ENCODE data around the gene NCK2. TPM values are rescaled to one million over a fixed set of nuclear protein-coding genes. Genes with fewer than 3 reads are reported as not detected.

Gene NCK2
- polyA plus RNA-seq, 3 donors = 2.5 to 18.2 (median 7.6) TPM

DNA sequence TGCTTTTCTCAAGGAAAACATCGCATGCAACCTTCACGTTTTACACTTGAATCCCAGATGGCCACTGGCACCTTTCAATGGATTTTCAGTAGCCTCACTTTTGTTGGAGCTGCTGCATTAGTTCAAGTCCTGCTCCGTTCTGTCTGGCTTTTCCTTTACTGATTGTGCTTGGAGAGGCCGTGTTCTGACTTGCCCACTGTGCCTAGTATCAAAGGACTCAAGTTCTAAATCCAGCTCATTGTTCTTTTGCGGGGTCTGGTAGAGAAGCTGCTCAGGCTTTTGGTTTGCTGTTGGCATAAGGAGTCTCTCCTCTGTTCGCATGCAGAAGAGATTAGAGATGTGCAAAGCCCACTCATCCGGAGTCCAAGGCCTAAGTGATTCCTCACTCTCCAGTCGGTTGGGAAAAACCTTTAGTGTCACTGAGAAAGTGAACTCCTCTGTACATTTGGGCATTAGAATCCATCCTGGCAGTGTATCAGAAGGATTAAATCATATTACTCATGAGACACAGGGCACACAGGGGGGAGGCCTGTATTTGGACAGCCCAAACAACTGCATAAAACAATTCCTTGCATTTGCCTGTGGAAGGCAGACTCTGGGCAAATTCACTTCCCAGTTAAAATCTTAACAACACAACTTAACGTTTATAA is 69.7 kb downstream of the NCK2 start:
- Mint-ChIP-seq H3K9me3 (no peaks in the 10 kb centered on the region), H3K36me3 (peaks cover 23 to 25% of the 10 kb centered on the region in 2 donors), H3K27me3 (ENCODE audit: low read depth in 3 of 3) (no peaks in the 10 kb centered on the region), H3K27ac (no peak overlapping the region), H3K4me1 (peaks cover 4% of the 10 kb centered on the region), H3K4me3 (no peak overlapping the region)
- H3K79me2 ChIP-seq (ENCODE audit: insufficient read depth, low read length) = peaks cover 58% of the 10 kb centered on the region
- TF ChIP-seq, protein P1, sequence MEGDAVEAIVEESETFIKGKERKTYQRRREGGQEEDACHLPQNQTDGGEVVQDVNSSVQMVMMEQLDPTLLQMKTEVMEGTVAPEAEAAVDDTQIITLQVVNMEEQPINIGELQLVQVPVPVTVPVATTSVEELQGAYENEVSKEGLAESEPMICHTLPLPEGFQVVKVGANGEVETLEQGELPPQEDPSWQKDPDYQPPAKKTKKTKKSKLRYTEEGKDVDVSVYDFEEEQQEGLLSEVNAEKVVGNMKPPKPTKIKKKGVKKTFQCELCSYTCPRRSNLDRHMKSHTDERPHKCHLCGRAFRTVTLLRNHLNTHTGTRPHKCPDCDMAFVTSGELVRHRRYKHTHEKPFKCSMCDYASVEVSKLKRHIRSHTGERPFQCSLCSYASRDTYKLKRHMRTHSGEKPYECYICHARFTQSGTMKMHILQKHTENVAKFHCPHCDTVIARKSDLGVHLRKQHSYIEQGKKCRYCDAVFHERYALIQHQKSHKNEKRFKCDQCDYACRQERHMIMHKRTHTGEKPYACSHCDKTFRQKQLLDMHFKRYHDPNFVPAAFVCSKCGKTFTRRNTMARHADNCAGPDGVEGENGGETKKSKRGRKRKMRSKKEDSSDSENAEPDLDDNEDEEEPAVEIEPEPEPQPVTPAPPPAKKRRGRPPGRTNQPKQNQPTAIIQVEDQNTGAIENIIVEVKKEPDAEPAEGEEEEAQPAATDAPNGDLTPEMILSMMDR (IDR thresholded peaks at IDR 0.05) = no peak
- no peak overlapping the region for H3K4me2 ChIP-seq (replicated peaks; ENCODE audit: extremely low read depth, low read length, poor library complexity, severe bottlenecking)
- no peaks in the 10 kb centered on the region for H3K27me3 ChIP-seq (ENCODE audit: control insufficient read depth in 2 of 2, insufficient read depth in 2 of 2, low read length in 2 of 2)
- H3K36me3 ChIP-seq (replicated peaks in 1 of 2; ENCODE audit: control insufficient read depth in 1 of 2, insufficient read depth in 2 of 2, low read length in 2 of 2) = peaks cover 0 to 20% of the 10 kb centered on the region in 2 donors
- peaks cover 32% of the 10 kb centered on the region for H4K20me1 ChIP-seq (ENCODE audit: insufficient read depth, low read length)
- no peak for DNase-seq
- 99% methylated on average over 8 of the region's 9 CpGs for WGBS (ENCODE audit: insufficient coverage)
- H3K9me3 ChIP-seq (replicated peaks in 1 of 2; ENCODE audit: control insufficient read depth in 1 of 2, insufficient read depth in 1 of 2, low read length in 2 of 2) = no peaks in the 10 kb centered on the region
- no peak overlapping the region for H2AFZ ChIP-seq (ENCODE audit: insufficient read depth, low read depth, low read length, poor library complexity, severe bottlenecking)
- H3K9ac ChIP-seq (ENCODE audit: insufficient read depth, low read length, poor library complexity, severe bottlenecking) = no peak overlapping the region
- no peaks in the 10 kb centered on the region for H3K4me1 ChIP-seq (ENCODE audit: control insufficient read depth in 1 of 2, insufficient read depth in 2 of 2, low read length in 2 of 2)
- H3K4me3 ChIP-seq (replicated peaks in 1 of 3; ENCODE audit: low read depth in 2 of 3, low read length in 3 of 3) = no peak overlapping the region
- H3K27ac ChIP-seq (ENCODE audit: low read depth in 1 of 2, low read length in 2 of 2) = no peak overlapping the region
- intact Hi-C loops (cut with micrococcal nuclease) = no loop called here

DNA sequence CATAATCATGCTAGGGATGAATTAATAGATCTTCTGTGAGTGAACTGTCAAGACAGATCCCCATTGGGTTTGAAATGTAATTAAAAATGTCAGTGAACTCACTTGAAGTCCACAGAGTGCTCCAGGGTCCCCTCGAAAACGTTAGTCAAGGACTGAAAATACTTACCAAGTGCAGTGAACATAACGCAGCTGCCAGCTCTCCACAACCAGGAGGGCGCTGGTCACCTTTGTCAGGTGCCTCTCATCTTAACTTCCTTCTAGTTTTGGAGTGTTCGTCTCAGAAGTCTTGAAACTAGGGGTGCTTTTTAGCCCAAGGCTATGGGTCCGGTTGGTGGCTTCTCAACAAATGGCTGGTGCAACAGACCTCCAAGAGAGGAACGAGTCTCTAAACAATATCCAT is 70.7 kb downstream of the NCK2 start:
- no peak overlapping the region for H3K4me2 ChIP-seq (replicated peaks; ENCODE audit: extremely low read depth, low read length, poor library complexity, severe bottlenecking)
- H3K27ac ChIP-seq (ENCODE audit: low read depth in 1 of 2, low read length in 2 of 2) = no peak overlapping the region
- TF ChIP-seq, protein P1 (IDR thresholded peaks at IDR 0.05) = no peak
- H3K27ac Mint-ChIP-seq = no peak overlapping the region
- no peaks in the 10 kb centered on the region for H3K27me3 ChIP-seq (ENCODE audit: control insufficient read depth in 2 of 2, insufficient read depth in 2 of 2, low read length in 2 of 2)
- no peak overlapping the region for H3K9ac ChIP-seq (ENCODE audit: insufficient read depth, low read length, poor library complexity, severe bottlenecking)
- H3K4me1 ChIP-seq (ENCODE audit: control insufficient read depth in 1 of 2, insufficient read depth in 2 of 2, low read length in 2 of 2) = no peaks in the 10 kb centered on the region
- intact Hi-C loops (cut with micrococcal nuclease) = no loop called here
- H4K20me1 ChIP-seq (ENCODE audit: insufficient read depth, low read length) = peaks cover 28% of the 10 kb centered on the region
- peaks cover 22 to 35% of the 10 kb centered on the region in 2 donors for H3K36me3 Mint-ChIP-seq
- 98% methylated on average over 5 of the region's 7 CpGs for WGBS (ENCODE audit: insufficient coverage)
- DNase-seq = no peak
- H3K36me3 ChIP-seq (replicated peaks in 1 of 2; ENCODE audit: control insufficient read depth in 1 of 2, insufficient read depth in 2 of 2, low read length in 2 of 2) = peaks cover 0 to 21% of the 10 kb centered on the region in 2 donors
- no peaks in the 10 kb centered on the region for H3K9me3 ChIP-seq (replicated peaks in 1 of 2; ENCODE audit: control insufficient read depth in 1 of 2, insufficient read depth in 1 of 2, low read length in 2 of 2)
- no peak overlapping the region for H3K4me3 ChIP-seq (replicated peaks in 1 of 3; ENCODE audit: low read depth in 2 of 3, low read length in 3 of 3)
- peaks cover under 1% of the 10 kb centered on the region for H3K4me1 Mint-ChIP-seq
- H3K9me3 Mint-ChIP-seq = no peaks in the 10 kb centered on the region
- H3K79me2 ChIP-seq (ENCODE audit: insufficient read depth, low read length) = peaks cover 48% of the 10 kb centered on the region
- no peak overlapping the region for H3K4me3 Mint-ChIP-seq
- peaks cover 0 to 2% (median 0%) of the 10 kb centered on the region in 3 donors for H3K27me3 Mint-ChIP-seq (ENCODE audit: low read depth in 3 of 3)
- no peak overlapping the region for H2AFZ ChIP-seq (ENCODE audit: insufficient read depth, low read depth, low read length, poor library complexity, severe bottlenecking)

All from CD14-positive monocyte (primary cell).